DND-41 (cell line): ENCODE measurements around the gene FBXW11.

Experiments used
- EZH2 ChIP-seq: IDR thresholded peaks from 3 replicates; pipeline ENCODE4 v1.6.1; 2012; ENCODE audit warnings: borderline replicate concordance, low read depth, mild to moderate bottlenecking, moderate library complexity, low read length, inconsistent platforms; ENCODE audit not compliant: severe bottlenecking
- TF ChIP-seq, protein P1 (sequence below): IDR thresholded peaks from 2 replicates; pipeline ENCODE4 v1.5.1; 2012; ENCODE audit warnings: borderline replicate concordance, low read length, moderate library complexity, mild to moderate bottlenecking; ENCODE audit not compliant: poor library complexity, severe bottlenecking; ENCODE audit errors: extremely low read depth

DNA sequence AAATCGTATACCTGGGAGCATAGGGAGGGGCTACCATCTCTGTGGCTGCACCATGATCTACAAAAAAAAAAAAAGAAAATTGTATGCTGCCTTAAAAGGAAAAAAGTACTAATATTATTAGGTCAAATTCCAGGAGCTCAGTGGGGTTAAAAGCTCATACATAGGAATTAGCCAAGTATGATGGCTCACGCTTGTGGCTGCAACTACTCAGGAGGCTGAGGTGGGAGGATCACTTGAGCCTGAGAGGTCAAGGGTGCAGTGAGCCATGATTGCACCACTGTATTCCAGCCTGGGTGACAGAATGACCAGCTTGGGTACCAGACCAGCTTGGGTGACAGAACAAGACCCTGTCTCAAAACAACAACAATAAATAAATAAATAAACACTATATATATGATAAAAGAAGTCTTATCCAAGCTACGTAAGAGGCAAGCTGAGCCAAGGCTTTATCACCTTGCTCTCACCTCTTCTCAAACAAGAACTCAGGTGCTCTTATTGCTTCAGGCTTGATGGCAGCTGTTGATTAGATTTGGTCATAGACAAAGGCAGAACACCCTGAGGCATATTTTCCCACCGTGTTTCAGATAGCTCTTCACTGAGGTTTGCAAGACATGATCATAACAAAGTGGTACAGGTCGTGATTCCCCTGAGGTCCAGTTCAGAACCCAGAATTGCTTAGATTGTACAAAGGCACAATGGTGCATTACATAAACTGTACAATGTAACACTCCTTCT is 3.3 kb upstream of the FBXW11 start:
- TF ChIP-seq, protein P1, sequence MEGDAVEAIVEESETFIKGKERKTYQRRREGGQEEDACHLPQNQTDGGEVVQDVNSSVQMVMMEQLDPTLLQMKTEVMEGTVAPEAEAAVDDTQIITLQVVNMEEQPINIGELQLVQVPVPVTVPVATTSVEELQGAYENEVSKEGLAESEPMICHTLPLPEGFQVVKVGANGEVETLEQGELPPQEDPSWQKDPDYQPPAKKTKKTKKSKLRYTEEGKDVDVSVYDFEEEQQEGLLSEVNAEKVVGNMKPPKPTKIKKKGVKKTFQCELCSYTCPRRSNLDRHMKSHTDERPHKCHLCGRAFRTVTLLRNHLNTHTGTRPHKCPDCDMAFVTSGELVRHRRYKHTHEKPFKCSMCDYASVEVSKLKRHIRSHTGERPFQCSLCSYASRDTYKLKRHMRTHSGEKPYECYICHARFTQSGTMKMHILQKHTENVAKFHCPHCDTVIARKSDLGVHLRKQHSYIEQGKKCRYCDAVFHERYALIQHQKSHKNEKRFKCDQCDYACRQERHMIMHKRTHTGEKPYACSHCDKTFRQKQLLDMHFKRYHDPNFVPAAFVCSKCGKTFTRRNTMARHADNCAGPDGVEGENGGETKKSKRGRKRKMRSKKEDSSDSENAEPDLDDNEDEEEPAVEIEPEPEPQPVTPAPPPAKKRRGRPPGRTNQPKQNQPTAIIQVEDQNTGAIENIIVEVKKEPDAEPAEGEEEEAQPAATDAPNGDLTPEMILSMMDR = no peak
- no peak for TF ChIP-seq EZH2
